ENCODE data around the gene HBZ. TPM values are rescaled to one million over a fixed set of nuclear protein-coding genes. Genes with fewer than 3 reads are reported as not detected.
"Not testable (repeated sequence)": the region's sequence is repeated elsewhere in the genome, so short reads cannot be mapped to it uniquely, and the experiment has no call there.

The HBZ gene
- total and polyA plus RNA-seq, 4 donors = 0.09 to 9.2 (median 0.37) TPM; not detected in 1

GRCh38 chr16:175011-175949, 22.8 kb downstream of the HBZ start:
- Histone ChIP-seq H3K36me3 (ENCODE audit: control insufficient read depth in 4 of 4, insufficient read depth in 4 of 4, low read length in 4 of 4) (no peaks in the 10 kb centered on the region), H3K4me3 (no peak overlapping the region), H3K4me1 (ENCODE audit: control insufficient read depth in 5 of 5, insufficient read depth in 5 of 5, low read length in 5 of 5) (peaks cover 0 to 4% (median 0%) of the 10 kb centered on the region in 5 donors), H3K27me3 (ENCODE audit: control insufficient read depth in 3 of 3, insufficient read depth in 3 of 3, low read length in 2 of 3) (peaks cover 7 to 54% (median 51%) of the 10 kb centered on the region in 3 donors), H3K27ac (ENCODE audit: low read depth in 1 of 2, low read length in 1 of 2) (no peak overlapping the region), H3K9ac (ENCODE audit: insufficient read depth in 1 of 2, low read length in 2 of 2) (no peak overlapping the region), H3K9me3 (ENCODE audit: control insufficient read depth in 4 of 4, insufficient read depth in 3 of 4, low read length in 3 of 4) (no peaks in the 10 kb centered on the region)
- 8 to 24% methylated on average over 8 of the region's 8 CpGs for WGBS, 2 donors
- ATAC-seq (ENCODE audit: insufficient read depth, low FRiP score) (no peak), DNase-seq (no peak)
- TF ChIP-seq CTCF (IDR thresholded peaks at IDR 0.05; ENCODE audit: control extremely low read depth, extremely low read depth) = no peak

GRCh38 chr16:176006-176405, 23.6 kb downstream of the HBZ start:
- not testable (repeated sequence) for H3K36me3 ChIP-seq (ENCODE audit: control insufficient read depth in 4 of 4, insufficient read depth in 4 of 4, low read length in 4 of 4); H3K9me3 ChIP-seq (ENCODE audit: control insufficient read depth in 4 of 4, insufficient read depth in 3 of 4, low read length in 3 of 4); H3K4me3 ChIP-seq; ATAC-seq (ENCODE audit: insufficient read depth, low FRiP score); H3K27ac ChIP-seq (ENCODE audit: low read depth in 1 of 2, low read length in 1 of 2); H3K9ac ChIP-seq (ENCODE audit: insufficient read depth in 1 of 2, low read length in 2 of 2); DNase-seq
- WGBS, 2 donors = 1 to 2% methylated on average over 19 to 26 of the region's 39 CpGs
- Histone ChIP-seq H3K27me3 (ENCODE audit: control insufficient read depth in 3 of 3, insufficient read depth in 3 of 3, low read length in 2 of 3) (peaks cover 7 to 51% (median 46%) of the 10 kb centered on the region in 3 donors), H3K4me1 (ENCODE audit: control insufficient read depth in 5 of 5, insufficient read depth in 5 of 5, low read length in 5 of 5) (peaks cover 0 to 11% (median 2%) of the 10 kb centered on the region in 5 donors)

GRCh38 chr16:176477-177382, 24.3 kb downstream of the HBZ start, which contains the start of gene HBA1:
Gene HBA1 (plus strand): TSS chr16:176680. CDS start chr16:176717, 37 bp downstream.
- Histone ChIP-seq H3K27me3 (ENCODE audit: control insufficient read depth in 3 of 3, insufficient read depth in 3 of 3, low read length in 2 of 3) (peaks cover 2 to 45% (median 42%) of the 10 kb centered on the region in 3 donors), H3K4me1 (ENCODE audit: control insufficient read depth in 5 of 5, insufficient read depth in 5 of 5, low read length in 5 of 5) (peaks cover 0 to 14% (median 4%) of the 10 kb centered on the region in 5 donors)
- not testable (repeated sequence) for ATAC-seq (ENCODE audit: insufficient read depth, low FRiP score); DNase-seq; H3K36me3 ChIP-seq (ENCODE audit: control insufficient read depth in 4 of 4, insufficient read depth in 4 of 4, low read length in 4 of 4); H3K27ac ChIP-seq (ENCODE audit: low read depth in 1 of 2, low read length in 1 of 2); H3K9ac ChIP-seq (ENCODE audit: insufficient read depth in 1 of 2, low read length in 2 of 2); H3K9me3 ChIP-seq (ENCODE audit: control insufficient read depth in 4 of 4, insufficient read depth in 3 of 4, low read length in 3 of 4); H3K4me3 ChIP-seq
- 5% methylated on average over 26 to 36 of the region's 88 CpGs for WGBS, 2 donors

- Histone ChIP-seq H3K9me3 (ENCODE audit: control insufficient read depth in 4 of 4, insufficient read depth in 3 of 4, low read length in 3 of 4) (peaks cover 0 to 2% (median 0%) of the 10 kb centered on the region in 4 donors), H3K27me3 (ENCODE audit: control insufficient read depth in 3 of 3, insufficient read depth in 3 of 3, low read length in 2 of 3) (peaks cover 2 to 44% (median 40%) of the 10 kb centered on the region in 3 donors), H3K36me3 (ENCODE audit: control insufficient read depth in 4 of 4, insufficient read depth in 4 of 4, low read length in 4 of 4) (no peaks in the 10 kb centered on the region), H3K9ac (ENCODE audit: insufficient read depth in 1 of 2, low read length in 2 of 2) (no peak overlapping the region), H3K27ac (ENCODE audit: low read depth in 1 of 2, low read length in 1 of 2) (no peak overlapping the region), H3K4me3 (no peak overlapping the region), H3K4me1 (ENCODE audit: control insufficient read depth in 5 of 5, insufficient read depth in 5 of 5, low read length in 5 of 5) (peaks cover 0 to 14% (median 4%) of the 10 kb centered on the region in 5 donors)
- ATAC-seq (ENCODE audit: insufficient read depth, low FRiP score) (no peak), DNase-seq (peak; percentile 62 to 64 (median 62))
- 7 to 16% methylated on average over 13 of the region's 13 CpGs for WGBS, 2 donors
- no peak for TF ChIP-seq CTCF (IDR thresholded peaks at IDR 0.05; ENCODE audit: control extremely low read depth, extremely low read depth)
Observed at GRCh38 chr16:177394-177822, 25.0 kb downstream of the HBZ start.

Measured in lung (tissue), 12 donors.